Measurements from ENCODE around the gene GPR84.

GPR84 gene

DNA sequence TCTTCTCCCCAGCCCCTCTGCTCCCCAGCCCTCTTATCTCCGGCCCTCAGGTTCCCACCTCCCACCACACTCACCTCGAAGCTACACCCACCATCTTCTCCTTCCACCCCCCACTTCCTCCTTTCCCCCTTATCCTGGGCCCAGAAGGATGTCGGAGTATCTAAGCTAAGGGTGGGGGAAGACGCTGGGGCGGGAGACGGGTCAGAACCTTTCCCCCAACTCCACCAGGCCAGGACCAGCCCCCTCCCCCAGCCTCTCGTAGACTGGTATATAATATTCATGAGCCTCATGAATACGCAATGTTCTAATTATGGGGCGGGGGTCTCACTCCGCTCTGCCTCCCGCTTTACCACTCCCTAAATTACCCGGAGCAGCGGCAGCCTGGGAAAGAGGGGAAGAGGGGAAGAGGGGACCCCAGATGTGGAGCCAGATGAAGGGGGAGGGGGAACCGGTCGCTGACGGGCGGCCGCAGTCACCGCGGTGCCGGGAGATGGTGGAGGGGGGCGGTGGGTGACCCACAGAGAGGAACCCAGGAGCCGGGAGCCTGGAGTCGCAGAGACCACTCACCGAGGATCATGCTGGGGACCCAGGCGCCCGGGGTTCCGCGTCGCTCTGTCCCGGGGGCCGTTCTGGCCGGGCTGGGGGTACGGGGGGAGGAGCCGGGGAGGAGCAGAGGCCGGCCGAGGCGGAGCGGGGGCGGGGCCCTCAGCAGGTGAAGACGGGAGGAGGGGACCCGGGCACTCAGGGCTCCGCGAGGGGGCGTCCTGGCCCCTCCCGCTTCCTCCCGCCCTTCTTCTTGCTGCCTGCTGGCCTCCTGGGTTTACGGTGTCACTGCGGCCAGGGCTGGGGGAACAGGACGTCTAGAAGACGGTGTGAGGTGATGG is 26.6 kb upstream of the GPR84 start:
- DNase-seq = no peak

DNA sequence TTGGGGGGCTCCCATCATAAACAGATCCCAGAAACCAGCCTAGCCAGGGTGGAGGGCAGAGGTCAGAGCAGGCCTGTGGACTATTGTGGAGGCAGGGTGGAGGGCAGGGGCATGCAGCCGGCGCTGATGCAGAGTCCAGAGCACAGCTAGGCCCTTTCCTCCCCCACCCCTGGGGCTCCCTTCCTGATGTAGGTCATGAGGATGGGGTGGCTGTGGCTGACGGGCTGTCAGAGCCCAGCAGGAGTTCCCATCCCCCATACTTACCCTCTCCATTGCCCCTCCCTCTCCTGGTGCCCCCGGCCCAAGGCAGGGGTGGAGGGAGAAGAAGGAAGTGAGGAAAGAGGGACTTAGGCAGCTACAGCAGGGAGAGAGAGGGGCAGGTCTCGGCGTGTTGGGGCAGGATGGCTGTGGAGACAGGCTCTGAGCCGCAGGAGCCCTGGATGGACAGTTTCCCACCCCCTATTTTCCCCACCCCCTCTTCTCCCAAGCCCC is 25.9 kb upstream of the GPR84 start:
- no peak for DNase-seq

DNA sequence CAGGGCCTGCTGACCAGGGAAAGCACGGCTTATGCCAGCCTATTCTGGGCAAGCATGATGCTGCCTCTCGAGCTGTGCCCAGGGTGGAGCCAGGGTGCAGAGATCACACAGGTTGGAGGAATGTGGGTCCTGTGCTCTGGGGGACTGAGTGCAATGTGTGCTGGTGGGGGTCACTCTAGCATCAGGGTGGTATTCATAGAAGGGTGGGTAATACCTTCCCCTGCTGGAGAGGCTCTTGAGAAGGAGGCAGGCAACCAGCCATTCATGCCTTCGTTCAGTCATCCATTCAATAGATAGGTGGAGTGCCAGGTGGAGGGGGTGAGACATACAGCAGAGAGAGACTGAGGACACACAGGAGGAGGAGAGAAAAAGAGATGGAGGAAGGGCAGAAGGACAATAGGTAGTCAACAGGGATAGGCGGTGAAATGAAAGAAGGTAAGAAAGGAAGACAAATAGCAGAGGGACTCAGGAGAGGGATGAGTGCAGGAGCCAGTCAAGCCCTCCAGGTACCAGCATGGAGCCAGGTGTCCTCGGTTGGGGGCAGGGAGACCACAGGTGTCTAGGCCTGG is 25.4 kb upstream of the GPR84 start:
- no peak for DNase-seq

DNA sequence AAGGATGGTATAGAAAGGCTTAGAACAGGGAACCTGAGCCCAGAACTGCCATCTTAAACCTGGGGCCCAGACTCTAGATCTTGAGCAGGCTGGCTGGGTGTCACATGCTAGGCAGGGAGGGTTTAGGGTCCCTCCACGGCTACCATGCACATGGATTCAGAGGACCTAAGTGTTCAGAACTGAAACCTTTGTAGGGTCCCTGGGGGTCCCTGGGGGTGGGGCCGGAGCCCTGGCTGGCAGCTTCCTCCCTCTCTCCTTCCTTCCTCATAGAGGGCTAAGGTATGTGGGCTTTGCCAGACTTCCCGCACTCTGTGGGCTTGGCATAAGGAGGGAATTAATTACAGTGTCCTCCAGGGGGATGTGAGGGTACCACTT is 24.8 kb upstream of the GPR84 start:
- DNase-seq = no peak

DNA sequence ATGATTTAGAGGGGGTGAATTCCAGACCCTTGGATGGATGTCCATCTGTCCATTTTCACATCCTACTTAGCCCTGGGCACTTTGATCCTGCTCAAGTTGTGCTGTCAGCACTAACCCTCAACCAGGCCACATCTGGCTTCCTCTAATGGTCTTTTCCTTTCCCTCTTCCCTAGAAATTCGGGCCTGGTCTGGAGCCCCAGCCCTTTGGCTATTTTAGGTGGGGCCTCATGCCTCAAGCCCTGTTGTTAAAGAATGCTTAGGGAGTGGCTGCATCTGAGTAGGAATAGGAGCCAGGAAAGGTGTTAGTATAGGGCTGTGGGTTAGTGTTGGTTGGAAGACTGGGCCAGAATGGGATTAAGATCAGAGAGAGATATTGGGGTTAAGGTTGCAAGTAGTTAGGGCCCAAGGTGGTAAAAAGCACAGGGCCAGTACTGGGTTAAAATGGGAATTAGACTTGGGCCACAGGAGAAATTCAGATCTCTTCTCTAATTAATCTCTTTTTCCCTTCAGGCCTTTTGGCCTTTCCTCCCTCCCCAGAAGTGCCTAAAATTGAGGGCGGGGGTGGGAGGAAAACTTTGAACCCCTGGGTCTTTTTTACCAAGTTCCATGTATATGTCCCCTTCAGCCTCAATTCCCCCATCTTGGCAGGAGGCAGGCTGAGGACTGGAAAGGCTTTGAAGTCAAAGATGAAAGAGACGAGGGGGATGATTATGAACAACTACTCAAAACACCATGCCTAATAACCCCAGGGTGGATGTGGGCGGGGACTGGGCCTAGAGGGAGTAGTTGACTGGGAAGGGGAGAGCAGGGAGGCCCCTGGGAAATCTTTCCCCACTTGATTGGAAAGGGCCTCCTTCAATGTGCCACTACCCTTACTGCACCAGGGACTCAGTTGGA is 24.2 kb upstream of the GPR84 start:
- DNase-seq = no peak

DNA sequence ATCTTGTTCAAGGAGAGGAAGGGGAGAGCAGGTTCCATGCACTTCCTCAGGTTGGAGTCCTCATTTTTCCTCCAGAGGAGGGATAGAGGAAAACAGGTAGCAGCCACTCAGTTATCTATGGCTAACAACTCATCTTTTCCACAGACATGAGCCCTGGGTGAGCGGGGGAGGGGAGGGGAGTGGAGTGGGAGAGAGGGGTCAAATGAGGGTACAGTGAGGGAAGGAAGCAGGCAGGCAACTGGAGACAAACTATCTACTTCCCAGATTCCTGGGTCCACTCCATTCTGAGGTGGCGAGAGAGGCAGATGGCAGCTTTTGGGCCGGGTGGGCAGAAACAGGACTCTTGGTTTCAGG is 22.8 kb upstream of the GPR84 start:
- no peak for DNase-seq

DNA sequence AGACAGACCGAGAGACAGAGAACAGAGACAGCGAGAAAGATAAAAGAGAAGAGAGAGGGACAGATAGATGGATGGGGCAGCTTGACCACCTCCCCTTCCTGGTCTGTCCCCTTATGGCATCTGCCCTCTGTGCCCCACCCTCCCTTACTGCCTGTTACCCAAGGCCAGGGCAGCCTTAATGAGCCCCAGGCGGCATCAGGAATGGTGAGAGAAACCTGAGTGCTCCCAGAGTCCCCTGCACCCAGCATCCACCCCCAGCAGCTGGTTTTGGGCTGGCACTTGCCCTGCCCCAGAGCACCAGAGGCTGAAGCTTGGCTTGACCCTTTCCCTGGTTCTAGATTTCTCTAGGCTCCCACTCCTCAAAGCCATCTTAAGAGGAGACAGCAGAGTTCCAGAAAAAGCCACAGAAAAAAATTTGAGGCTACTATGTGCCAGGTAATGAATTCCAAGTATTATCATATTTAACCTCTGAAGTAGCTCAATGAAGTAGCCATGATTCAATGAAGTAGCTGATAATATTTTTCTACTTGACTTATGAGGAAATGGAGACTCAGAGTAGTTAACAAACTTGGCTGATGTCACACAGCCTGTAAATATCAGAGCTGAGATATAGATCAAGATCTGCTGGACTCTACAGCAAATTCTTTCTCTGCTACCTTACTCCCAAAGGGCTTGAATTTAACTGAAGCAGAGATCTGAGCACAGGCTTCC is 22.3 kb upstream of the GPR84 start:
- DNase-seq = no peak

DNA sequence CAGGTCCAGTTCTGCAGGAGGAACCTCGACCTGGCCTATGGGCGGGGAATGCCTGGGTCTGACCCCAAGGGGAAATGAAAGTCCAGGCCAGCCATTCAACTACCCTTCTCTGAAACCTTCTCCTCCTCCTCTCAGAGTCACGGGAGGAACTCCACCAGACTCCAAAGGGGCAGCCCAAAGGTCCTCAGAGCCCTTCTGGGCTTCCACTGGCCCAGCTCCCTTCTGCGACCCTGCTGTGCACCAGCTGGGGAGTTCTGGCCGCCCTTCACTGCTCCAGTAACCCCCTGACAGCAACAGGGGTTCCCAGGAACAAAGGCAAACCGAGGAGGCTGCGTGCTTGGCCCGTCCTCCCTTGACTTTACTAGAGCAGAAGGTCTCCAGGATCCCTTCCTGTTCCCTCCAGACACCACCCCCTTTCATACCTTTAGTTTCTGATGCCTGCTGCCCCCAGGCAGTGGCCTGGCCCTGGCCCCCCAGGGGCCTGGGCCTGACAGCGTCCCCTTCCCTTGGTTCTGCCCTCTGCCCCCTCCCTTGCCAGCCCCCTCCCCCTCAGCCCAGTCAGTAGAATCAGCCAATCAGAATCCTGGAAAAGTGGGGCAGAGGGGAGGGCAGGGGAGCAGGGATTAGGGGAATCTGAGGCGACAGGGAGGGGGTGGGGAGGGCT is 21.1 kb upstream of the GPR84 start:
- no peak for DNase-seq

DNA sequence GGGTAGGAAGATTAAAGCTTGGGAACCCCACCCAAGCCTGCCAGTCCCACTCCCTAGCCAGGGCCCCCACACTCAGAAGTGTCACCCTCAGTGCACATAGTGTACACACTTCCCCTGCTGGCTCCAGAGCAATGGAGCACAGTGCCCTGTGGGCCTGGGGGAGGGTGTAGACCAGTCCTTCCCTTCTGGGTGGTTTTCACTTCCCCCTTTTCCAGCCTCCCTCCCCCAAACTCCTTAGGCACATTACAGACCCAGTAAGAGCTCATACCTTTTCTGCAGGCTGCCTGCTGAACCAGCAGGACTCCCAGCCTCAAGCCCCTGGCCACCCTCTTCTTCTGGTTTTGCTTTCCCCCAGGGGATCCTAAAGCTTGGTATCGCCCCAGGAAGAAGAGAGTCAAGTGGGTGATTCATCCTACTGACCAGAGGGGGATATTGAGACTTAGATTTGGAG is 20.3 kb upstream of the GPR84 start, which contains the start of gene ZNF385A:
TSS of gene ZNF385A (minus strand) at position 143 of the 451 bp plus-strand sequence. CDS start 219 bp downstream, outside the sequence.
- no peak for DNase-seq

DNA sequence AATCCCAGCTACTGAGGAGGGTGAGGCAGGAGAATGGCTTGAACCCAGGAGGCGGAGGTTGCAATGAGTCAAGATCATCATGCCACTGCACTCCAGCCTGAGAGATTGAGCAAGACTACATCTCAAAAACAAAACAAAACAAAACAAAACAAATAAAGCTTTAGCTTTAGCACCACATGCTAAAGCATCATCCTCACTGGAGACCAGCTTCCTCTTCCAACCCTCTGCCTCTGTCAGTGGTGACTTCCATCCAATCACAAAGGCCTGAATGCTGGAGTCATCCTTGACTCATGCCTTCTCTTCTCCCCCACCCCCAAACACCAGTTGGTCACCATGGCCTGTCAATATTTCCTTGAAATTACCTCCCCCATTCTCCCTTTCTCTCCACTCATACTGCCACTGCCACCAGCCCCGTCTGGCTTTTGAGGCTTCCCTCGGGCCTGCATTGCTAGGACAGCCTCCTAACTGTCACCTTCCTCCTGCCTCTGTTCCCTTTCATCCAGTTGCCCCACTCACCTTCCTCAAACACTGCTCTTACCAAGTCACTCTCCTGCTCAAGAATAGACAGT is 18.8 kb upstream of the GPR84 start:
- no peak for DNase-seq

DNA sequence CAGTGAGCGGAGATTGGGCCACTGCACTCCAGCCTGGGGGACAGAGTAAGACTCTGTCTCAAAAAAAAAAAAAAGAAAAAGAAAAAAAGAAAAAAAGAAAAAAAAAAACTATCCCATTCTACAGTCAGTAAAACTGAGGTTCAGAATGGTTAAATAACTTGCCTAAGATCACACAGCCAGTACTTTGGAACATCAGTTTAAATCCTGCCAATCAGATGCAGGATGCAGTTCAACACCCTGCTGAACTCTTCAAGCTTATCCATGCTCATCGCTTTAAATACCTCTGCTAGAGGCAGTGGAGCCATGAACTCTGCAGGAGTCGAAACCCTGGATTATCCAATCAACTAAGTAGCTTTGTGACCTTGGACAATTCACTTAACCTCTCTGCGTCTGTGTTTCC is 16.9 kb upstream of the GPR84 start:
- DNase-seq = no peak

DNA sequence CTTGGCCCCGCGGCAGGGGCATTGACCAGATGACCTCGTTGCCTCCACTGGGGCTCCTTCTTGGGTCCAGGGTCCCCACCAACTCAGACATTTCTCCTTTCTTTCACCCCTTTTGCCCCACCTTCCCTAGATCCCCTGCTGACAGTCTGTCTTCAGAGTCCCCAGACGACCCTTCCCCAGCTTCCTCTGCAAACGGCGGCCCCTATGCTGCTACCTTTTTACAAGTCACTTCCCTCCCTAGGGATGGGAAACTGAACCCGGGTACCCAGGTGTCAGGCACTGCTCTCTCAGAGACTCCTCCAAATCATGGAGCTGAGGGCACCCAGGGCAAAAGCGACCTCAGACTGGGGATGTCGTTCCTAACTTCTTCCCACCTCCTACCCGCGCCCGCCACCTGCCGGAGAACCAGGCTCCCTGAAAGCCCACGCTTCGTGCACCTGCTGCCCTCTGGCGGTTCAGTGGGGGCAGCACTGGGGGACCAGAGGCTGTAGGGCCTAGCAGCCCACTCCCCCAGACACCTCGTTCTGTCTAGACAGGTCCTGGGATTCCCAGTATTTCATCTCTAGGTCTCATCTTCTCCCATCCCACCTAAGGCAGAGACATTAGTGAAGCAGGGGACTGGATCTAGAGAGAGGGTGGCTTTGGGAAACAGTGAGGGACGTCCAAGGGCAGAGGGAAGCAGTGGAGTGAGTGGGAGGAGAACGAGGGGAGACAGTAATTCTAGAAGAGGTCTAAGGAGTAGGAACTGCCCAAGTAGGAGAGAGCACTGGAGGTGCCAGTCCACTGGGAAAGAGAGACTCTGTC is 15.3 kb upstream of the GPR84 start:
- peak; percentile 65 for DNase-seq

DNA sequence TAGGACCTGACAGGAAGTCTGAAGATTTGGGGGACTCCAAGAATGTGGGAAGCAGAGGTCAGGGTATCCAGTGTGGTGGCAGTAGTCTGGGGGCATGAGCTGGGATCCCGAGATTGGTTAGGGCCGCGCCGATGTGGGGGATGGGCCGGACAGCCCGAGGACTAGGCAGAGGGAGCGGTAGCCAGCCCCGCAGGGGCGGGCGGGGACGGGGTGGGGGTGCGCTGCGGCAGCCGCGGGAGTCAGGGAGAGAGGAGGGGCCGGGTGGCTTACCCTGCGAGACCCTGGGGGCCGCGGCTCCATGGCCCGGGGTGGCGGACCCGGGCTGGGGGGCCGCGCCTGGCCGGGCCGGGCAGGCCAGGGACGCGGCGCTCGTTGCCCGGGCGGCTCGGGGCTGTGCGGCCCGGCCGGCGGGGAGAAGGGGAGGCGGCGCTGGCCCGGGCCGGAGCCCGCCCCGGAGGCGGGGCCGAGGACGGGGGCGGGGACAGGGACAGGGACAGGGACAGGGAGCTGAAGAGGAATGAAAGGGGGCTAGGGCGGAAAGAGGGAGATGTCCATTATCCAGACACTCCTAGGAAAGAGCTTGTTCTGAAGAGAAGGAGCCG is 14.6 kb upstream of the GPR84 start:
- peak; percentile 34 for DNase-seq

DNA sequence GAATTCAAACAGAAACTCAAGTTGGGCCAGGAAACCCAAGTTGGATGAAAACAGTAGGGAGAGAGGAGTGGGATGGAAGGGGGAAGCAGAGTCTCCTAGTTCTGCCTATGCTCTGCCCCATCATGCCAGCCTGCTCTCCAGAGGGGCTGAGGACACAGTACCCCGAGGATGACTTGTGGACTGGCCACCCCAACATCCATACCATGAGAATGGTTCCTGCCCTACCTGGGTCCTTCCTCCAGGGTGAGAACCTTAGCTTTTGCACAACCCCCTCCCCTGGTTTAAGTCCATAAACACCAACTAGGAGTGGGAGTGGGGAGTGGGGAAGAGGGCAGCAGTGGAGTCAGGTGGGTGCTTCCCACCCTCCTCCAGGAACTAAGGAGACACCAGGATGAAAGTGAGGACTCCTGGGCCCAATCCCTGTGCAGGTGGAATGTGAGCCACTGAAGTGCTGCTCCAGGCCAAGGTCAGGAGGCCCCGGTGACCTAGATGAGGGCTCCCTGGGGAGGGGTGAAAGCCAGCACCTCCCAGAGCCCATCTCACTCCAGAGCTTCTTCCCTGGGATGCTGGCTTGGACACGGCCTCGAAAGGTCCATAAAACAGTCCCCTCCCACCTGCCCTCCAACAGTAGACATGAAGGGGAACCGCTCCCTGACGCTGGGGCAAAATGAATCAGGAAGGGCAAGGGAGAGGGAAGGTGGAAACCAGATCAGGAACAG is 13.7 kb upstream of the GPR84 start:
- DNase-seq = no peak

DNA sequence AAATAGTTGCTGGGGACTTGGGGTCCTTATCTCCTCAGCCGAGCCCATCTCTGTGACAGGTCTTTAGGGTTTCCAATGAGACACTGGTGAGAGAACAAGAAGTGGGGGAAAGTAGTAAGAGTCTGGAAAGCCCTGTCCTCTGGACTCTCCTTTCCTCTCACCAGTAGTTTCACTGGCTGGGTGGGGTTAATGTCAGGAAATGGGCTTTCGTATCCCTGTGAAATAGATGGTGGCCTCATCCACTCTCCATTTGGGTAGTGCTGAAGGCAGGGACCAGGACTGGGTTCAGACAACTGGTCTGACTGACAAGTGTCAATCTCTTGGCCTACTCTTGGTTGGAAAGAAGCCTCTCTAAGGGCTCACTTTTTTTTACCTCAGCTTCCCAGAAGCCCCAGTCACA is 12.7 kb upstream of the GPR84 start:
- no peak for DNase-seq

DNA sequence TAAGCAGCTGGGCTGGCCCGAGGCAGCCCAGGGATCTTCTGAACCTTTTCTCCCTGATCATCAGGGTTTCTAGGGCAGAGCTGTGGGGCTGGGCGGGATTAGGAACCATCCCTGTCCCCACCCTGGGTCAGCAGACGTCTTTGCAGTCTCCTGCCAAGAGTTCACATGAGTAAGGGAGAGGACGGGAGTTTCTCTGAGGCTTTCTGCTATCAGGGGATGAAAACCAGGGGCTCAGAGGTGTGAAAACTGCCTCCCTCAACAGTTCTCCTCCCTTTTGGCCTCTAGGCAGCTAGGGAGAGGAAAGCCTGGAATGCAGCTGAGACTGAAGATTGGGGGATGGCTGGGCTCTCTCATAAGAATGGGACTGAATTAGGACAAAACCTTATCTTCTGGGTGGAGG is 12.3 kb upstream of the GPR84 start:
- no peak for DNase-seq

DNA sequence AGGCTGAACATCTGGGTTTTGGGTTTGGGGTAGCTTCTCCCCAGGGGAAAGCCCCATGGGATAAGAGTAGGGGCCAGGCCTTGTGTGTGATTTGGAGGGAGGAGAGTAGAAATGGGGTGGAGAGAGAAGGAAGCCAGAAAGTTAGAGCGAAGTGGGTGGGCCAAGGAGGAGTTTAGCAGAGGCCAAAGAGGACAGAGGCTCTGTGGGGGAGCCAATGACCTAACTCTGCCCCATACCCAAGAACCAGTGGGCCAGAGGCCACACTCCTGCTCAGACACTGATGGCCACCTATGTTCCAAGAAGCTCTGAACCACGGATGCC is 10.9 kb upstream of the GPR84 start:
- no peak for DNase-seq

DNA sequence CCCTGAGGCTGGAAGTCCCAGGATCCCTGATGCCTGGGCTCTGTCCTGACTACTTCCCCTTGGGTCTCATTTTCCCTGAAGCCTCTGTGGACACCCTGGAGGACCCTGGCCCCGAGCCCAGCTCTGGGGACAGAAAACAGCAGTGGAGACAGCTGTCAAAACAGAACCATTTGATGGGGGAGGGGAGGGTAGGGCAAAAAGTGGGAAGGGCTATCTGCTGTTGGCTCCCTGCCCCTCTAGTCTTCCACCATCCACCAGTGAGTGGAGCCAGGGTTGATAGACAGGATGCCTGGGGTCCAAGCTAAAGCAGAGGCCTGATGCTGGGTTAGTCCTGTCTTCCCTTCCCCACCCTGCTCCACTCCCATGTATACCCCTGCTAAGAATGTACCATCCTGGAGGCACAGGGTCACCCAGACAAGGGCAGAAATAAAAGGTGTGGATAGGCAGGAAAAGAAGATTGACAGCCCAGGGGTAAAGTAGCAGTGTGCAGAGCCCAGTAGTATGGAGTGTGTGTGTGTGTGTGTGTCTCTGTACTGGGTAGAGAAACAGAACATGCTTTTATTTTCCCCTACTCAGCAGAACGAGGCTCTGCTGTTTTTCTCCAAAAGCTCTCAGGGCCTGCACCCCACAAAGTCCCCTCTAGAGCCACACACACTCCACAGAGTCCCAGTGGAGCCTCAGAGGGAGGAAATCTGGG is 10.4 kb upstream of the GPR84 start:
- peak; percentile 83 for DNase-seq
